Erythroblast (primary cell): ENCODE data around the gene TMEM37.

Experiments used
- GATA1 ChIP-seq: IDR thresholded peaks from 2 replicates; pipeline ENCODE4 v1.6.1; 2011; ENCODE audit warnings: low read depth, mild to moderate bottlenecking, control low read depth, low read length, moderate library complexity
- POLR2A ChIP-seq: IDR thresholded peaks from 2 replicates; pipeline ENCODE4 v1.6.1; 2011; ENCODE audit warnings: mild to moderate bottlenecking, low read length

- TF ChIP-seq POLR2A (no peak), GATA1 (no peak)
Measured at GRCh38 chr2:119463990-119464389, 32.3 kb downstream of the TMEM37 start.
